Panc1 (cell line): ENCODE results near the gene ANKRD53. TPM values are rescaled to one million over a fixed set of nuclear protein-coding genes. Genes with fewer than 3 reads are reported as not detected.

ENCODE experiments used
- ATAC-seq: fragments of 200-7000 bp; cut with Tn5 transposase; 2 replicates; pipeline ENCODE4 v1.9.1; 2020; ENCODE audit warnings: mild to moderate bottlenecking, moderate library complexity
- BruUV-seq: library from RNA; stranded (reverse); fragments of 400-500 nt; replicated peaks from 2 replicates; lab custom pipeline; 2021; lab: Mats Ljungman, UMichigan
- CTCF ChIA-PET: fragments of 300-600 bp; sonication (Branson Sonifier 250); formaldehyde crosslinking; loops from one replicate; lab custom pipeline; 2022; ENCODE audit warnings: antibody characterized with exemption; lab: Charles Lee
- POLR2A ChIA-PET: fragments of 300-600 bp; sonication (Branson Sonifier 250); formaldehyde crosslinking; loops from one replicate; lab custom pipeline; 2022; ENCODE audit warnings: antibody characterized with exemption; lab: Charles Lee
- DNase-seq: peaks from one replicate; pipeline ENCODE4 v3.0.0-alpha.2; 2010; ENCODE audit warnings: low read depth, low spot score
- H3K27ac ChIP-seq: 2 replicates; pipeline ENCODE4 v1.5.1; 2011; ENCODE audit warnings: mild to moderate bottlenecking, low read length, inconsistent platforms
- H3K27me3 ChIP-seq: fragments of 200-500 bp; sonication (Bioruptor generic); 2 replicates; pipeline ENCODE4 v1.6.0; 2014; ENCODE audit warnings: low read length, inconsistent platforms; ENCODE audit not compliant: control insufficient read depth, insufficient read depth
- H3K36me3 ChIP-seq: fragments of 200-500 bp; sonication (Bioruptor generic); 2 replicates; pipeline ENCODE4 v1.5.1; 2014; ENCODE audit warnings: inconsistent platforms, mild to moderate bottlenecking, low read length, moderate library complexity; ENCODE audit not compliant: control insufficient read depth, insufficient read depth
- H3K4me1 ChIP-seq: 2 replicates; pipeline ENCODE4 v1.5.1; 2011; ENCODE audit warnings: inconsistent platforms, mild to moderate bottlenecking, low read length, moderate library complexity; ENCODE audit not compliant: control insufficient read depth, insufficient read depth
- H3K4me3 ChIP-seq, 2 experiments: 2 replicates each; pipeline ENCODE4 v1.5.1; 2011 to 2012; ENCODE audit warnings: low read depth in 2 of 2, low read length in 2 of 2, mild to moderate bottlenecking in 2 of 2, inconsistent platforms in 1 of 2, moderate library complexity in 1 of 2
- H3K9me3 ChIP-seq: fragments of 200-500 bp; sonication (Bioruptor generic); 2 replicates; pipeline ENCODE4 v1.5.1; 2014; ENCODE audit warnings: low read depth, mild to moderate bottlenecking, inconsistent platforms, low read length, moderate library complexity; ENCODE audit not compliant: control insufficient read depth, insufficient read depth
- CTCF ChIP-seq: fragments of 450-650 bp; IDR thresholded peaks from 2 replicates; pipeline ENCODE4 v1.5.1; 2017; ENCODE audit warnings: mild to moderate bottlenecking
- POLR2AphosphoS5 ChIP-seq: IDR thresholded peaks from 2 replicates; pipeline ENCODE4 v1.6.1; 2012; ENCODE audit warnings: mild to moderate bottlenecking, low read depth, low read length, moderate library complexity
- REST ChIP-seq, 2 experiments: IDR thresholded peaks; 2 replicates each; pipeline ENCODE4 v1.6.1; 2011 to 2012; ENCODE audit warnings: low read depth in 2 of 2, control low read depth in 1 of 2, low read length in 1 of 2, mild to moderate bottlenecking in 1 of 2, moderate library complexity in 1 of 2; ENCODE audit not compliant: insufficient read depth in 1 of 2
- SIN3A ChIP-seq: IDR thresholded peaks from 2 replicates; pipeline ENCODE4 v1.6.1; 2012; ENCODE audit warnings: low read depth, mild to moderate bottlenecking, low read length, moderate library complexity, borderline replicate concordance; ENCODE audit not compliant: insufficient read depth
- TCF7L2 ChIP-seq: IDR thresholded peaks from 2 replicates; pipeline ENCODE4 v1.6.1; 2011; ENCODE audit warnings: mild to moderate bottlenecking, low read depth, low read length, inconsistent platforms
- in situ Hi-C: cut with HindIII; loops from 2 replicates; pipeline ENCODE4 v1.10.0; 2016; ENCODE audit warnings: low sequenced_read_pairs, low pct_unique_long_range_greater_than_20kb
- intact Hi-C: fragments of 100-400 bp; cut with micrococcal nuclease; formaldehyde crosslinking; loops from one replicate; pipeline ENCODE4 v1.10.0; 2022; ENCODE audit not compliant: unreplicated experiment
- total RNA-seq: library from RNA; stranded (reverse); gene quantifications from one replicate; pipeline ENCODE4 v1.2.1, GENCODE V29; 2021; ENCODE audit not compliant: unreplicated experiment

ANKRD53 gene
- total RNA-seq, 1 experiment from 2014 or later = not detected

- no peaks in the 10 kb centered on the region for H3K27me3 ChIP-seq
- no peaks in the 10 kb centered on the region for H3K9me3 ChIP-seq
- no peak overlapping the region for H3K4me3 ChIP-seq
- intact Hi-C loops = no loop called here
- BruUV-seq = TSS peak; percentile 54
- DNase-seq (no peak), ATAC-seq (no peak)
- no peaks in the 10 kb centered on the region; the same call in 1 of the 2 replicates for H3K36me3 ChIP-seq
- no peaks in the 10 kb centered on the region for H3K4me1 ChIP-seq
- POLR2A ChIA-PET = no interaction called here
- TF ChIP-seq TCF7L2 = no peak
- TF ChIP-seq POLR2AphosphoS5 = no peak
- no peak for TF ChIP-seq REST (IDR thresholded peaks at IDR 0.05; ENCODE audit: insufficient read depth in 1 of 2, low read depth in 2 of 2, low read length in 1 of 2)
- no peak for TF ChIP-seq CTCF
- TF ChIP-seq SIN3A = no peak
- CTCF ChIA-PET = interaction anchor here (0.6 kb wide), 1 partner anchor 168 kb away, joined by 3 read pairs; no protein-coding TSS in a partner anchor
- H3K27ac ChIP-seq = no peak overlapping the region
- in situ Hi-C loops = no loop called here
Measured at GRCh38 chr2:70987386-70987785, 9.0 kb downstream of the ANKRD53 start.

GRCh38 chr2:70988151-70988550 lies 9.7 kb downstream of the ANKRD53 start:
- in situ Hi-C loops = no loop called here
- Histone ChIP-seq H3K4me3 (no peak overlapping the region), H3K27ac (no peak overlapping the region), H3K9me3 (no peaks in the 10 kb centered on the region), H3K4me1 (no peaks in the 10 kb centered on the region), H3K36me3 (no peaks in the 10 kb centered on the region; the same call in 1 of the 2 replicates), H3K27me3 (no peaks in the 10 kb centered on the region)
- DNase-seq = no peak
- intact Hi-C loops = no loop called here
- ATAC-seq = no peak
- CTCF ChIA-PET = interaction anchor here (0.6 kb wide), 1 partner anchor 167 kb away, joined by 3 read pairs; no protein-coding TSS in a partner anchor
- no TSS peak for BruUV-seq
- TF ChIP-seq TCF7L2 (no peak), CTCF (no peak), SIN3A (no peak), POLR2AphosphoS5 (no peak), REST (IDR thresholded peaks at IDR 0.05; ENCODE audit: insufficient read depth in 1 of 2, low read depth in 2 of 2, low read length in 1 of 2) (no peak)
- POLR2A ChIA-PET = no interaction called here
